HepG2 (cell line): Measurements from ENCODE around the gene NEDD8. TPM values are rescaled to one million over a fixed set of nuclear protein-coding genes. Genes with fewer than 3 reads are reported as not detected.

Experiments used
- ATRX ChIP-seq: sonication (generic); formaldehyde crosslinking; IDR thresholded peaks from 2 replicates; pipeline ENCODE4 v1.4.0; 2020; ENCODE audit warnings: missing genetic modification reagents, borderline replicate concordance
- CC2D1A ChIP-seq: sonication (generic); formaldehyde crosslinking; IDR thresholded peaks from 2 replicates; pipeline ENCODE4 v1.8.1; 2023; ENCODE audit warnings: mild to moderate bottlenecking, missing genetic modification reagents
- DNMT3B ChIP-seq: conservative IDR thresholded peaks from 2 replicates; pipeline ENCODE4 v1.6.1; 2016; ENCODE audit warnings: missing biosample characterization, control low read depth
- GZF1 ChIP-seq: sonication (generic); formaldehyde crosslinking; IDR thresholded peaks from 2 replicates; pipeline ENCODE4 v1.5.1; 2020; ENCODE audit warnings: mild to moderate bottlenecking, missing genetic modification reagents
- NR2F1 ChIP-seq, 2 experiments: fragments of 450-650 bp in 1 of 2; formaldehyde crosslinking in 1 of 2; IDR thresholded peaks; 2 replicates each; pipeline versions ENCODE4 v1.5.0 to v1.6.1; 2016 to 2020; ENCODE audit warnings: mild to moderate bottlenecking in 1 of 2, missing compliant biosample characterization in 1 of 2, missing genetic modification reagents in 1 of 2, moderate library complexity in 1 of 2
- SRF ChIP-seq: IDR thresholded peaks from 2 replicates; pipeline ENCODE4 v1.6.1; 2011; ENCODE audit warnings: mild to moderate bottlenecking, low read depth, low read length, moderate library complexity
- ZNF546 ChIP-seq: sonication (generic); formaldehyde crosslinking; conservative IDR thresholded peaks from 2 replicates; pipeline ENCODE4 v1.8.1; 2023; ENCODE audit warnings: mild to moderate bottlenecking, missing genetic modification reagents
- polyA plus RNA-seq, 8 experiments: library from polyadenylated mRNA; depleted of rRNA in 3 of 8; stranded (reverse) in 7 of 8; unstranded in 1 of 8; fragments of >200 nt; fragmentation: Illumina TruSeq in 4 of 8; extraction: Trizol in 4 of 8; gene quantifications; 2 replicates each; pipeline versions ENCODE4 v1.2.1 to v1.2.3, GENCODE V29; 2011 to 2016; ENCODE audit warnings: low read depth in 4 of 8, missing spikeins in 1 of 8, mixed read lengths in 1 of 8; ENCODE audit not compliant: insufficient read depth in 1 of 8
- total RNA-seq, 5 experiments: library from RNA; depleted of rRNA; stranded (reverse); fragments of >200 nt; fragmentation: Illumina TruSeq; extraction: Trizol; gene quantifications; 2 replicates each; pipeline ENCODE4 v1.2.3, GENCODE V29; 2016; ENCODE audit warnings: low read depth in 1 of 5
- TF ChIP-seq, protein P1 (sequence below): sonication (generic); formaldehyde crosslinking; IDR thresholded peaks from 2 replicates; pipeline ENCODE4 v1.4.0; 2020; ENCODE audit warnings: missing genetic modification reagents
- TF ChIP-seq, protein P2 (sequence below): fragments of 450-650 bp; IDR thresholded peaks from 2 replicates; pipeline ENCODE4 v1.6.1; 2017; ENCODE audit warnings: mild to moderate bottlenecking
- TF ChIP-seq, protein P3 (sequence below): sonication (generic); formaldehyde crosslinking; IDR thresholded peaks from 2 replicates; pipeline ENCODE4 v1.4.0; 2020; ENCODE audit warnings: mild to moderate bottlenecking, missing genetic modification reagents
- TF ChIP-seq, protein P4 (sequence below): IDR thresholded peaks from 2 replicates; pipeline ENCODE4 v1.6.1; 2016; ENCODE audit warnings: low read depth, control low read depth
- TF ChIP-seq, protein P5 (sequence below): sonication (generic); formaldehyde crosslinking; conservative IDR thresholded peaks from 2 replicates; pipeline ENCODE4 v1.8.0; 2022; ENCODE audit warnings: mild to moderate bottlenecking, moderate library complexity, missing genetic modification reagents
- TF ChIP-seq, protein P6 (sequence below): sonication (generic); formaldehyde crosslinking; IDR thresholded peaks from 2 replicates; pipeline ENCODE4 v1.4.0; 2020; ENCODE audit warnings: missing genetic modification reagents
- TF ChIP-seq, protein P7 (sequence below): sonication (generic); formaldehyde crosslinking; conservative IDR thresholded peaks from 2 replicates; pipeline ENCODE4 v1.4.0; 2020; ENCODE audit warnings: missing genetic modification reagents

Gene NEDD8
- total and polyA plus RNA-seq, 2 of the 13 experiments (the other 11 are each of a cell fraction or from before 2014, with no cell fraction given) = 535 to 713 TPM

DNA sequence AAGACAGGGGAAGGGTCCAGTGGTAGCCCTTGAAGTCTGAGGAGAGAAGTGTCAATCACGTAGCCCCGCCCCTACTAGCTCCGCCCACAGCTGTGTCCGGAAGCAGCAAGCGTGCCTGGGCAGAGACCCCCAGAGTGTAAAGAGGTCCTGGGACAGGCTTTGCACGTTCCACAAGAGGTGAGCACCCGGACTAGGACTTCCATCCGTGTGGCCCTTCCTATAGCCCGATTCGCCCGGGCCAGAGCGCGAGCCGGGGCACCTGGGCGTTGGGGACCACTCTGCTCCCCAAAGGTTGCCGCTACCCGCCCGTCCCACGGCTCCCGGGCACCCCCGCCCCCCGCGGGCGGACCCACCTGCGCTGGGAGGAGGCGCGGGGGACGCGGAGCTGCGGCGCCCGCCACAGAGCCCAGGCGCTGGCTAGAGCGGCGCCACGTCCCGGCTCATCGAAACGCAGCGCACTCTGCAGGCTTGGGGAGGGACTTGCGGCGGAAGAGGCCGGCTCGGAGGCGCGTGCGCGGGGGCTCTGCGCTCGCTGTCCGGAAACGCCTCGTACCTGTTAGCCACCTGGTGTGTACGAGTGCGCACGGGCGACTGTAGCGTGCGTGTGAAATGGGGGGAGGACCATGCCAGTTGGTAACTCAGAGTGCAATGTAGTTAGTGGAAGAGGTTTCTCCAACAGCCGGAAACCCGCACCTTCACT lies 39.1 kb upstream of the NEDD8 start, which contains the start of gene RABGGTA (continued):
- TF ChIP-seq DNMT3B (peak; percentile 96), CC2D1A (CRISPR knock-in tag) (peak; percentile 5; the same call in 1 of the 2 replicates), ZNF546 (peak; percentile 100), ATRX (CRISPR knock-in tag) (no peak), NR2F1 (CRISPR knock-in tag; IDR thresholded peaks at IDR 0.05) (peak in 1 of 2 experiments; percentile 8; a peak in 1 of 4 replicates), GZF1 (peak; percentile 94), SRF (peak; percentile 66)
- TF ChIP-seq, protein P1, sequence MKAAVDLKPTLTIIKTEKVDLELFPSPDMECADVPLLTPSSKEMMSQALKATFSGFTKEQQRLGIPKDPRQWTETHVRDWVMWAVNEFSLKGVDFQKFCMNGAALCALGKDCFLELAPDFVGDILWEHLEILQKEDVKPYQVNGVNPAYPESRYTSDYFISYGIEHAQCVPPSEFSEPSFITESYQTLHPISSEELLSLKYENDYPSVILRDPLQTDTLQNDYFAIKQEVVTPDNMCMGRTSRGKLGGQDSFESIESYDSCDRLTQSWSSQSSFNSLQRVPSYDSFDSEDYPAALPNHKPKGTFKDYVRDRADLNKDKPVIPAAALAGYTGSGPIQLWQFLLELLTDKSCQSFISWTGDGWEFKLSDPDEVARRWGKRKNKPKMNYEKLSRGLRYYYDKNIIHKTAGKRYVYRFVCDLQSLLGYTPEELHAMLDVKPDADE (CRISPR knock-in tag) = 0 out of 2 replicates have a peak, but pooled peaks have one; percentile 97
- TF ChIP-seq, protein P2, sequence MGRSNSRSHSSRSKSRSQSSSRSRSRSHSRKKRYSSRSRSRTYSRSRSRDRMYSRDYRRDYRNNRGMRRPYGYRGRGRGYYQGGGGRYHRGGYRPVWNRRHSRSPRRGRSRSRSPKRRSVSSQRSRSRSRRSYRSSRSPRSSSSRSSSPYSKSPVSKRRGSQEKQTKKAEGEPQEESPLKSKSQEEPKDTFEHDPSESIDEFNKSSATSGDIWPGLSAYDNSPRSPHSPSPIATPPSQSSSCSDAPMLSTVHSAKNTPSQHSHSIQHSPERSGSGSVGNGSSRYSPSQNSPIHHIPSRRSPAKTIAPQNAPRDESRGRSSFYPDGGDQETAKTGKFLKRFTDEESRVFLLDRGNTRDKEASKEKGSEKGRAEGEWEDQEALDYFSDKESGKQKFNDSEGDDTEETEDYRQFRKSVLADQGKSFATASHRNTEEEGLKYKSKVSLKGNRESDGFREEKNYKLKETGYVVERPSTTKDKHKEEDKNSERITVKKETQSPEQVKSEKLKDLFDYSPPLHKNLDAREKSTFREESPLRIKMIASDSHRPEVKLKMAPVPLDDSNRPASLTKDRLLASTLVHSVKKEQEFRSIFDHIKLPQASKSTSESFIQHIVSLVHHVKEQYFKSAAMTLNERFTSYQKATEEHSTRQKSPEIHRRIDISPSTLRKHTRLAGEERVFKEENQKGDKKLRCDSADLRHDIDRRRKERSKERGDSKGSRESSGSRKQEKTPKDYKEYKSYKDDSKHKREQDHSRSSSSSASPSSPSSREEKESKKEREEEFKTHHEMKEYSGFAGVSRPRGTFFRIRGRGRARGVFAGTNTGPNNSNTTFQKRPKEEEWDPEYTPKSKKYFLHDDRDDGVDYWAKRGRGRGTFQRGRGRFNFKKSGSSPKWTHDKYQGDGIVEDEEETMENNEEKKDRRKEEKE = no peak
- TF ChIP-seq, protein P3, sequence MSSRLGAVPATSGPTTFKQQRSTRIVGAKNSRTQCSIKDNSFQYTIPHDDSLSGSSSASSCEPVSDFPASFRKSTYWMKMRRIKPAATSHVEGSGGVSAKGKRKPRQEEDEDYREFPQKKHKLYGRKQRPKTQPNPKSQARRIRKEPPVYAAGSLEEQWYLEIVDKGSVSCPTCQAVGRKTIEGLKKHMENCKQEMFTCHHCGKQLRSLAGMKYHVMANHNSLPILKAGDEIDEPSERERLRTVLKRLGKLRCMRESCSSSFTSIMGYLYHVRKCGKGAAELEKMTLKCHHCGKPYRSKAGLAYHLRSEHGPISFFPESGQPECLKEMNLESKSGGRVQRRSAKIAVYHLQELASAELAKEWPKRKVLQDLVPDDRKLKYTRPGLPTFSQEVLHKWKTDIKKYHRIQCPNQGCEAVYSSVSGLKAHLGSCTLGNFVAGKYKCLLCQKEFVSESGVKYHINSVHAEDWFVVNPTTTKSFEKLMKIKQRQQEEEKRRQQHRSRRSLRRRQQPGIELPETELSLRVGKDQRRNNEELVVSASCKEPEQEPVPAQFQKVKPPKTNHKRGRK = peak; percentile 84; the same call in 1 of the 2 replicates
- TF ChIP-seq, protein P4, sequence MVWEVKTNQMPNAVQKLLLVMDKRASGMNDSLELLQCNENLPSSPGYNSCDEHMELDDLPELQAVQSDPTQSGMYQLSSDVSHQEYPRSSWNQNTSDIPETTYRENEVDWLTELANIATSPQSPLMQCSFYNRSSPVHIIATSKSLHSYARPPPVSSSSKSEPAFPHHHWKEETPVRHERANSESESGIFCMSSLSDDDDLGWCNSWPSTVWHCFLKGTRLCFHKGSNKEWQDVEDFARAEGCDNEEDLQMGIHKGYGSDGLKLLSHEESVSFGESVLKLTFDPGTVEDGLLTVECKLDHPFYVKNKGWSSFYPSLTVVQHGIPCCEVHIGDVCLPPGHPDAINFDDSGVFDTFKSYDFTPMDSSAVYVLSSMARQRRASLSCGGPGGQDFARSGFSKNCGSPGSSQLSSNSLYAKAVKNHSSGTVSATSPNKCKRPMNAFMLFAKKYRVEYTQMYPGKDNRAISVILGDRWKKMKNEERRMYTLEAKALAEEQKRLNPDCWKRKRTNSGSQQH = peak; percentile 99
- TF ChIP-seq, protein P5, sequence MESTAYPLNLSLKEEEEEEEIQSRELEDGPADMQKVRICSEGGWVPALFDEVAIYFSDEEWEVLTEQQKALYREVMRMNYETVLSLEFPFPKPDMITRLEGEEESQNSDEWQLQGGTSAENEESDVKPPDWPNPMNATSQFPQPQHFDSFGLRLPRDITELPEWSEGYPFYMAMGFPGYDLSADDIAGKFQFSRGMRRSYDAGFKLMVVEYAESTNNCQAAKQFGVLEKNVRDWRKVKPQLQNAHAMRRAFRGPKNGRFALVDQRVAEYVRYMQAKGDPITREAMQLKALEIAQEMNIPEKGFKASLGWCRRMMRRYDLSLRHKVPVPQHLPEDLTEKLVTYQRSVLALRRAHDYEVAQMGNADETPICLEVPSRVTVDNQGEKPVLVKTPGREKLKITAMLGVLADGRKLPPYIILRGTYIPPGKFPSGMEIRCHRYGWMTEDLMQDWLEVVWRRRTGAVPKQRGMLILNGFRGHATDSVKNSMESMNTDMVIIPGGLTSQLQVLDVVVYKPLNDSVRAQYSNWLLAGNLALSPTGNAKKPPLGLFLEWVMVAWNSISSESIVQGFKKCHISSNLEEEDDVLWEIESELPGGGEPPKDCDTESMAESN = peak; percentile 100
- TF ChIP-seq, protein P6, sequence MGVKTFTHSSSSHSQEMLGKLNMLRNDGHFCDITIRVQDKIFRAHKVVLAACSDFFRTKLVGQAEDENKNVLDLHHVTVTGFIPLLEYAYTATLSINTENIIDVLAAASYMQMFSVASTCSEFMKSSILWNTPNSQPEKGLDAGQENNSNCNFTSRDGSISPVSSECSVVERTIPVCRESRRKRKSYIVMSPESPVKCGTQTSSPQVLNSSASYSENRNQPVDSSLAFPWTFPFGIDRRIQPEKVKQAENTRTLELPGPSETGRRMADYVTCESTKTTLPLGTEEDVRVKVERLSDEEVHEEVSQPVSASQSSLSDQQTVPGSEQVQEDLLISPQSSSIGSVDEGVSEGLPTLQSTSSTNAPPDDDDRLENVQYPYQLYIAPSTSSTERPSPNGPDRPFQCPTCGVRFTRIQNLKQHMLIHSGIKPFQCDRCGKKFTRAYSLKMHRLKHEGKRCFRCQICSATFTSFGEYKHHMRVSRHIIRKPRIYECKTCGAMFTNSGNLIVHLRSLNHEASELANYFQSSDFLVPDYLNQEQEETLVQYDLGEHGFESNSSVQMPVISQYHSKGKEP (CRISPR knock-in tag) = peak; percentile 87
- TF ChIP-seq, protein P7, sequence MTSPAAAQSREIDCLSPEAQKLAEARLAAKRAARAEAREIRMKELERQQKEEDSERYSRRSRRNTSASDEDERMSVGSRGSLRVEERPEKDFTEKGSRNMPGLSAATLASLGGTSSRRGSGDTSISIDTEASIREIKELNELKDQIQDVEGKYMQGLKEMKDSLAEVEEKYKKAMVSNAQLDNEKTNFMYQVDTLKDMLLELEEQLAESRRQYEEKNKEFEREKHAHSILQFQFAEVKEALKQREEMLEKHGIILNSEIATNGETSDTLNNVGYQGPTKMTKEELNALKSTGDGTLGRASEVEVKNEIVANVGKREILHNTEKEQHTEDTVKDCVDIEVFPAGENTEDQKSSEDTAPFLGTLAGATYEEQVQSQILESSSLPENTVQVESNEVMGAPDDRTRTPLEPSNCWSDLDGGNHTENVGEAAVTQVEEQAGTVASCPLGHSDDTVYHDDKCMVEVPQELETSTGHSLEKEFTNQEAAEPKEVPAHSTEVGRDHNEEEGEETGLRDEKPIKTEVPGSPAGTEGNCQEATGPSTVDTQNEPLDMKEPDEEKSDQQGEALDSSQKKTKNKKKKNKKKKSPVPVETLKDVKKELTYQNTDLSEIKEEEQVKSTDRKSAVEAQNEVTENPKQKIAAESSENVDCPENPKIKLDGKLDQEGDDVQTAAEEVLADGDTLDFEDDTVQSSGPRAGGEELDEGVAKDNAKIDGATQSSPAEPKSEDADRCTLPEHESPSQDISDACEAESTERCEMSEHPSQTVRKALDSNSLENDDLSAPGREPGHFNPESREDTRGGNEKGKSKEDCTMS = no peak
